Measurements from ENCODE around the gene RERG.

Gene RERG

GRCh38 chr12:15171012-15171655 is 50.1 kb downstream of the RERG start:
- DNase-seq (ENCODE audit: low read depth in 2 of 2): no peak
- H3K4me3 ChIP-seq (replicated peaks in 1 of 2; ENCODE audit: low read depth in 2 of 2, low read length in 2 of 2): no peak overlapping the region
- TF ChIP-seq CTCF (IDR thresholded peaks at IDR 0.05; ENCODE audit: low read depth, low read length): no peak

GRCh38 chr12:15168026-15168678 is 53.1 kb downstream of the RERG start:
- DNase-seq (ENCODE audit: low read depth in 2 of 2): no peak
- H3K4me3 ChIP-seq (replicated peaks in 1 of 2; ENCODE audit: low read depth in 2 of 2, low read length in 2 of 2): no peak overlapping the region
- TF ChIP-seq CTCF (IDR thresholded peaks at IDR 0.05; ENCODE audit: low read depth, low read length): no peak

GRCh38 chr12:15165012-15165659 is 56.1 kb downstream of the RERG start:
- DNase-seq (ENCODE audit: low read depth in 2 of 2): peak; percentile 44 to 48
- TF ChIP-seq CTCF (IDR thresholded peaks at IDR 0.05; ENCODE audit: low read depth, low read length): no peak
- H3K4me3 ChIP-seq (replicated peaks in 1 of 2; ENCODE audit: low read depth in 2 of 2, low read length in 2 of 2): no peak overlapping the region

- H3K4me3 ChIP-seq (replicated peaks in 1 of 2; ENCODE audit: low read depth in 2 of 2, low read length in 2 of 2): no peak overlapping the region
- TF ChIP-seq CTCF (IDR thresholded peaks at IDR 0.05; ENCODE audit: low read depth, low read length): no peak
- DNase-seq (ENCODE audit: low read depth in 2 of 2): no peak
Observed at GRCh38 chr12:15163030-15163976, 57.9 kb downstream of the RERG start.

- no peak for TF ChIP-seq CTCF (IDR thresholded peaks at IDR 0.05; ENCODE audit: low read depth, low read length)
- no peak overlapping the region for H3K4me3 ChIP-seq (replicated peaks in 1 of 2; ENCODE audit: low read depth in 2 of 2, low read length in 2 of 2)
Observed at GRCh38 chr12:15158083-15158482, 63.1 kb downstream of the RERG start.

GRCh38 chr12:15157269-15157671 is 63.9 kb downstream of the RERG start:
- DNase-seq (ENCODE audit: low read depth in 2 of 2): peak in 1 of 2 donors; percentile 16
- no peak for TF ChIP-seq CTCF (IDR thresholded peaks at IDR 0.05; ENCODE audit: low read depth, low read length)
- H3K4me3 ChIP-seq (replicated peaks in 1 of 2; ENCODE audit: low read depth in 2 of 2, low read length in 2 of 2): no peak overlapping the region

More at GRCh38 chr12:15158083-15158482, 63.1 kb downstream of the RERG start:
- DNase-seq (ENCODE audit: low read depth in 2 of 2): no peak
